ENCODE results near the gene SCN9A. TPM values are rescaled to one million over a fixed set of nuclear protein-coding genes. Genes with fewer than 3 reads are reported as not detected.

The SCN9A gene
- total and polyA plus RNA-seq, 2 of the 8 experiments (the other 6 are each of a cell fraction or from before 2014, with no cell fraction given): 1.6 to 6.2 TPM

GRCh38 chr2:166282154-166282553 lies 93.6 kb downstream of the SCN9A start:
- Histone ChIP-seq H2BK15ac (ENCODE audit: low read length) (no peak overlapping the region), H3K23me2 (ENCODE audit: low read depth, low read length) (no peaks in the 10 kb centered on the region), H3K79me2 (ENCODE audit: control insufficient read depth in 1 of 2, insufficient read depth in 2 of 2, low read length in 2 of 2) (no peaks in the 10 kb centered on the region), H3K9me3 (ENCODE audit: insufficient read depth in 2 of 2, low read depth in 1 of 2, low read length in 1 of 2) (no peaks in the 10 kb centered on the region), H2AK5ac (ENCODE audit: low read depth, low read length) (no peak overlapping the region), H3K4me1 (replicated peaks in 1 of 4; ENCODE audit: control insufficient read depth in 3 of 4, insufficient read depth in 4 of 4, low read length in 3 of 4) (no peaks in the 10 kb centered on the region; a peak in 1 of 7 replicates), H4K91ac (replicated peaks; ENCODE audit: insufficient read length, low read length) (no peak overlapping the region), H2BK12ac (ENCODE audit: low read depth, low read length) (no peak overlapping the region), H2BK120ac (replicated peaks; ENCODE audit: low read depth, low read length) (no peak overlapping the region), H3K36me3 (ENCODE audit: control insufficient read depth in 2 of 4, insufficient read depth in 4 of 4, low read length in 3 of 4) (no peaks in the 10 kb centered on the region), H3K27ac (ENCODE audit: low read depth, low read length) (no peak overlapping the region), H3K23ac (ENCODE audit: insufficient read length) (no peak overlapping the region), H3K4ac (replicated peaks; ENCODE audit: insufficient read length, low read depth, low read length) (no peak overlapping the region), H2AFZ (ENCODE audit: low read length) (no peak overlapping the region), H3K56ac (replicated peaks; ENCODE audit: insufficient read length, low read depth, low read length) (no peak overlapping the region), H3K4me3 (ENCODE audit: extremely low read depth in 1 of 4, insufficient read depth in 2 of 4, low read depth in 3 of 4, low read length in 4 of 4) (no peak overlapping the region), H3K4me2 (ENCODE audit: insufficient read depth in 1 of 2, low read depth in 2 of 2, low read length in 2 of 2) (no peak overlapping the region), H3K27me3 (replicated peaks in 1 of 4; ENCODE audit: control insufficient read depth in 3 of 4, extremely low read depth in 1 of 4, insufficient read depth in 3 of 4, low read length in 3 of 4) (no peaks in the 10 kb centered on the region), H3K79me1 (ENCODE audit: low read depth, low read length) (no peaks in the 10 kb centered on the region), H3K9ac (replicated peaks in 1 of 4; ENCODE audit: extremely low read depth in 1 of 4, low read depth in 3 of 4, low read length in 3 of 4) (no peak overlapping the region), H4K5ac (ENCODE audit: insufficient read length, low read depth, low read length) (no peak overlapping the region), H2BK5ac (ENCODE audit: low read depth, low read length) (no peak overlapping the region), H4K8ac (ENCODE audit: extremely low read depth, insufficient read depth, low read length) (no peak overlapping the region), H3K18ac (ENCODE audit: extremely low read depth, low read length) (no peak overlapping the region), H2BK20ac (ENCODE audit: low read length) (no peak overlapping the region), H4K20me1 (replicated peaks in 1 of 2; ENCODE audit: control insufficient read depth in 1 of 2, insufficient read depth in 2 of 2, low read length in 2 of 2) (no peaks in the 10 kb centered on the region), H3K14ac (ENCODE audit: insufficient read length) (no peak overlapping the region)
- TF ChIP-seq POLR2A (IDR thresholded peaks at IDR 0.05; ENCODE audit: control extremely low read depth in 1 of 2, low read depth in 2 of 2, low read length in 2 of 2) (no peak), EZH2 (IDR thresholded peaks at IDR 0.05; ENCODE audit: low read depth, low read length, severe bottlenecking) (no peak), POU5F1 (IDR thresholded peaks at IDR 0.05; ENCODE audit: low read depth, low read length) (no peak), SIRT6 (IDR thresholded peaks at IDR 0.05; ENCODE audit: low read length) (no peak), ZNF274 (IDR thresholded peaks at IDR 0.05; ENCODE audit: borderline replicate concordance, extremely low read depth, low read length) (no peak), BCL11A (IDR thresholded peaks at IDR 0.05; ENCODE audit: low read depth in 2 of 2, low read length in 2 of 2) (no peak), CEBPB (IDR thresholded peaks at IDR 0.05; ENCODE audit: low read depth, low read length) (no peak), EP300 (IDR thresholded peaks at IDR 0.05; ENCODE audit: borderline replicate concordance in 1 of 2, low read depth in 2 of 2, low read length in 2 of 2) (no peak), MAFK (IDR thresholded peaks at IDR 0.05; ENCODE audit: low read depth, low read length) (no peak), KDM5A (IDR thresholded peaks at IDR 0.05; ENCODE audit: low read length) (no peak), RXRA (IDR thresholded peaks at IDR 0.05; ENCODE audit: insufficient read depth, low read depth, low read length) (no peak)
- FAIRE-seq (no peak), DNase-seq (ENCODE audit: low read depth in 1 of 2, low spot score in 2 of 2) (no peak)
- ChIA-PET POLR2A (ENCODE audit: partially characterized antibody) (no interaction called here), CTCF (ENCODE audit: partially characterized antibody) (interaction anchor here (0.6 kb wide), 1 partner anchor 151 kb away, joined by 3 read pairs; no protein-coding TSS in a partner anchor)

Data from H1 (cell line).